Hepatocyte (in vitro differentiated cells): ENCODE data around the gene SLC7A14. TPM values are rescaled to one million over a fixed set of nuclear protein-coding genes. Genes with fewer than 3 reads are reported as not detected.

Experiments used
- DNase-seq: peaks from one replicate; pipeline ENCODE4 v3.0.0-alpha.2; 2016; ENCODE audit warnings: low spot score
- H2AFZ ChIP-seq: fragments of 200-600 bp; sonication (generic); 2 replicates; pipeline ENCODE4 v1.6.0; 2016; ENCODE audit warnings: antibody characterized with exemption, mild to moderate bottlenecking
- H3K27ac ChIP-seq: fragments of 200-600 bp; sonication (generic); 2 replicates; pipeline ENCODE4 v1.5.1; 2016; ENCODE audit warnings: mild to moderate bottlenecking
- H3K27me3 ChIP-seq: fragments of 200-600 bp; sonication (generic); 2 replicates; pipeline ENCODE4 v1.6.1; 2016
- H3K36me3 ChIP-seq: fragments of 200-600 bp; sonication (generic); replicated peaks from 2 replicates; pipeline ENCODE4 v1.5.1; 2016; ENCODE audit warnings: low read depth; ENCODE audit not compliant: insufficient read depth
- H3K4me1 ChIP-seq: fragments of 200-600 bp; sonication (generic); 2 replicates; pipeline ENCODE4 v1.5.1; 2016; ENCODE audit warnings: mild to moderate bottlenecking, moderate library complexity; ENCODE audit not compliant: insufficient read depth
- H3K4me2 ChIP-seq: fragments of 200-600 bp; sonication (generic); 2 replicates; pipeline ENCODE4 v1.6.0; 2016
- H3K4me3 ChIP-seq: fragments of 200-600 bp; sonication (generic); 2 replicates; pipeline ENCODE4 v1.5.1; 2016; ENCODE audit warnings: mild to moderate bottlenecking
- H3K79me2 ChIP-seq: fragments of 200-600 bp; sonication (generic); 2 replicates; pipeline ENCODE4 v1.6.0; 2017; ENCODE audit warnings: mild to moderate bottlenecking
- H3K9me2 ChIP-seq: fragments of 200-600 bp; sonication (generic); replicated peaks from 2 replicates; pipeline ENCODE4 v1.6.0; 2017; ENCODE audit warnings: mild to moderate bottlenecking; ENCODE audit not compliant: insufficient read depth
- H3K9me3 ChIP-seq: fragments of 200-600 bp; sonication (generic); 2 replicates; pipeline ENCODE4 v1.5.1; 2016; ENCODE audit warnings: low read depth, mild to moderate bottlenecking
- H4K20me1 ChIP-seq: fragments of 200-600 bp; sonication (generic); 2 replicates; pipeline ENCODE4 v1.6.0; 2016; ENCODE audit warnings: mild to moderate bottlenecking; ENCODE audit not compliant: insufficient read depth, poor library complexity, severe bottlenecking
- CTCF ChIP-seq: fragments of 200-600 bp; sonication (generic); IDR thresholded peaks from 2 replicates; pipeline ENCODE4 v1.5.1; 2016; ENCODE audit warnings: antibody characterized with exemption, mild to moderate bottlenecking; ENCODE audit not compliant: poor library complexity
- EZH2 ChIP-seq: fragments of 200-600 bp; sonication (generic); IDR thresholded peaks from 2 replicates; pipeline ENCODE4 v1.6.1; 2016; ENCODE audit warnings: antibody characterized with exemption, mild to moderate bottlenecking, borderline replicate concordance
- EZH2phosphoT487 ChIP-seq: fragments of 200-600 bp; sonication (generic); IDR thresholded peaks from one replicate; pipeline ENCODE4 v1.6.1; 2018; ENCODE audit warnings: antibody characterized with exemption, mild to moderate bottlenecking, low read depth, moderate library complexity; ENCODE audit not compliant: unreplicated experiment, severe bottlenecking
- WGBS: methylation state at CpG from one replicate; pipeline ENCODE4 v1.1.6; 2016; ENCODE audit warnings: low lambda C conversion rate; ENCODE audit errors: missing lambda C conversion rate; 5-methylcytosine and 5-hydroxymethylcytosine counted together
- polyA plus RNA-seq: library from polyadenylated mRNA; unstranded; fragments of >200 nt; fragmentation: Nextera tagmentation; extraction: Ambion mirVana; gene quantifications from 2 replicates; pipeline ENCODE4 v1.2.1, GENCODE V29; 2016
- total RNA-seq: library from RNA; depleted of rRNA; stranded (reverse); fragments of >200 nt; gene quantifications from 2 replicates; pipeline ENCODE4 v1.2.3, GENCODE V29; 2014

The SLC7A14 gene
- total and polyA plus RNA-seq, 2 experiments from 2014 or later, result 0.10 TPM; not detected in 1

- Histone ChIP-seq H3K4me3 (no peak overlapping the region), H4K20me1 (no peaks in the 10 kb centered on the region), H3K27ac (peak overlapping the region; percentile 72), H2AFZ (no peak overlapping the region), H3K36me3 (no peaks in the 10 kb centered on the region), H3K4me2 (peak overlapping the region; percentile 31), H3K9me3 (no peaks in the 10 kb centered on the region), H3K9me2 (no peaks in the 10 kb centered on the region), H3K27me3 (no peaks in the 10 kb centered on the region), H3K79me2 (no peaks in the 10 kb centered on the region), H3K4me1 (peaks cover 28% of the 10 kb centered on the region)
- no peak for DNase-seq
- no peak for TF ChIP-seq EZH2phosphoT487
- TF ChIP-seq CTCF, result no peak
- no peak for TF ChIP-seq EZH2
- WGBS, result 41% methylated on average over 7 of the region's 9 CpGs
Observed at GRCh38 chr3:170470063-170471016, 115.5 kb downstream of the SLC7A14 start.

- H3K4me2 ChIP-seq, result no peak overlapping the region
Observed at GRCh38 chr3:170469151-170470062, 116.5 kb downstream of the SLC7A14 start.

GRCh38 chr3:170467571-170468147 lies 118.2 kb downstream of the SLC7A14 start:
- no peaks in the 10 kb centered on the region for H3K9me2 ChIP-seq
- peaks cover 26% of the 10 kb centered on the region for H3K4me1 ChIP-seq
- H3K27ac ChIP-seq, result no peak overlapping the region
- no peaks in the 10 kb centered on the region for H3K79me2 ChIP-seq
- no peaks in the 10 kb centered on the region for H3K27me3 ChIP-seq
- no peak overlapping the region for H3K4me3 ChIP-seq
- DNase-seq, result no peak
- H3K36me3 ChIP-seq, result no peaks in the 10 kb centered on the region
- H3K9me3 ChIP-seq, result no peaks in the 10 kb centered on the region
- TF ChIP-seq CTCF (no peak), EZH2phosphoT487 (no peak), EZH2 (no peak)
- 63% methylated on average over 7 of the region's 7 CpGs for WGBS
- H3K4me2 ChIP-seq, result no peak overlapping the region
- H2AFZ ChIP-seq, result no peak overlapping the region
- H4K20me1 ChIP-seq, result no peaks in the 10 kb centered on the region

More at GRCh38 chr3:170469151-170470062, 116.5 kb downstream of the SLC7A14 start:
- no peak overlapping the region for H3K4me3 ChIP-seq
- peak; percentile 37 for DNase-seq
- no peak overlapping the region for H2AFZ ChIP-seq
- no peaks in the 10 kb centered on the region for H4K20me1 ChIP-seq
- WGBS, result 54% methylated on average over 5 of the region's 5 CpGs
- H3K36me3 ChIP-seq, result no peaks in the 10 kb centered on the region
- H3K4me1 ChIP-seq, result peaks cover 26% of the 10 kb centered on the region
- H3K9me2 ChIP-seq, result no peaks in the 10 kb centered on the region
- no peak for TF ChIP-seq EZH2
- TF ChIP-seq EZH2phosphoT487, result peak; percentile 96
- no peak for TF ChIP-seq CTCF
- peak overlapping the region; percentile 72 for H3K27ac ChIP-seq
- H3K9me3 ChIP-seq, result no peaks in the 10 kb centered on the region
- H3K79me2 ChIP-seq, result no peaks in the 10 kb centered on the region
- no peaks in the 10 kb centered on the region for H3K27me3 ChIP-seq
